SH-SY5Y (cell line): ENCODE results near the gene FLVCR2.

Experiments used
- GATA2 ChIP-seq: IDR thresholded peaks from 2 replicates; pipeline ENCODE4 v1.6.1; 2011; ENCODE audit warnings: mild to moderate bottlenecking, low read depth, low read length
- GATA3 ChIP-seq: IDR thresholded peaks from 2 replicates; pipeline ENCODE4 v1.6.1; 2011; ENCODE audit warnings: low read depth, mild to moderate bottlenecking, low read length, moderate library complexity

The FLVCR2 gene

GRCh38 chr14:75566321-75566720 is 12.1 kb upstream of the FLVCR2 start:
- TF ChIP-seq GATA2, result no peak
- TF ChIP-seq GATA3, result no peak

- TF ChIP-seq GATA2 (no peak), GATA3 (no peak)
Measured at GRCh38 chr14:75566752-75567151, 11.7 kb upstream of the FLVCR2 start.

- no peak for TF ChIP-seq GATA3
- TF ChIP-seq GATA2, result no peak
Measured at GRCh38 chr14:75568140-75568539, 10.3 kb upstream of the FLVCR2 start.

GRCh38 chr14:75568791-75569190 is 9.6 kb upstream of the FLVCR2 start:
- TF ChIP-seq GATA3, result no peak

GRCh38 chr14:75570797-75571196 is 7.6 kb upstream of the FLVCR2 start:
- no peak for TF ChIP-seq GATA2
- TF ChIP-seq GATA3, result no peak

- TF ChIP-seq GATA3 (no peak), GATA2 (no peak)
Measured at GRCh38 chr14:75572104-75572503, 6.3 kb upstream of the FLVCR2 start.

- no peak for TF ChIP-seq GATA2
- no peak for TF ChIP-seq GATA3
Measured at GRCh38 chr14:75577090-75577489, 1.3 kb upstream of the FLVCR2 start.

- TF ChIP-seq GATA2 (no peak), GATA3 (no peak)
Measured at GRCh38 chr14:75577729-75578101, 705 bp upstream of the FLVCR2 start.

- TF ChIP-seq GATA2 (no peak), GATA3 (no peak)
Measured at GRCh38 chr14:75578786-75579337, 442 bp downstream of the FLVCR2 start.

- no peak for TF ChIP-seq GATA3
- TF ChIP-seq GATA2, result no peak
Measured at GRCh38 chr14:75579338-75579864, 981 bp downstream of the FLVCR2 start.

GRCh38 chr14:75579882-75580281 is 1.5 kb downstream of the FLVCR2 start:
- no peak for TF ChIP-seq GATA2
- TF ChIP-seq GATA3, result no peak

GRCh38 chr14:75587388-75587787 is 9.0 kb downstream of the FLVCR2 start:
- no peak for TF ChIP-seq GATA2
- no peak for TF ChIP-seq GATA3

GRCh38 chr14:75589931-75590330 is 11.5 kb downstream of the FLVCR2 start:
- TF ChIP-seq GATA3, result no peak
- TF ChIP-seq GATA2, result no peak

GRCh38 chr14:75591331-75591946 is 13.0 kb downstream of the FLVCR2 start:
- TF ChIP-seq GATA3 (no peak), GATA2 (no peak)

- TF ChIP-seq GATA2 (no peak), GATA3 (no peak)
Measured at GRCh38 chr14:75591987-75592575, 13.7 kb downstream of the FLVCR2 start.

GRCh38 chr14:75595226-75595625 is 16.8 kb downstream of the FLVCR2 start:
- TF ChIP-seq GATA2 (no peak), GATA3 (no peak)
